GM23248 (cell line): ENCODE results near the gene KCNJ6. TPM values are rescaled to one million over a fixed set of nuclear protein-coding genes. Genes with fewer than 3 reads are reported as not detected.

Experiments
- DNase-seq: peaks from one replicate; pipeline ENCODE4 v3.0.0-alpha.2; 2015
- H2AFZ ChIP-seq: fragments of 200-600 bp; sonication (generic); 2 replicates; pipeline ENCODE4 v1.6.1; 2016; ENCODE audit warnings: antibody characterized with exemption
- H3F3A ChIP-seq: fragments of 200-600 bp; sonication (generic); 2 replicates; pipeline ENCODE4 v1.6.1; 2016; ENCODE audit warnings: mild to moderate bottlenecking, antibody characterized with exemption, mixed run types; ENCODE audit not compliant: insufficient read depth
- H3K27ac ChIP-seq: fragments of 200-600 bp; sonication (generic); 2 replicates; pipeline ENCODE4 v1.5.1; 2016; ENCODE audit warnings: mild to moderate bottlenecking
- H3K27me3 ChIP-seq: fragments of 200-600 bp; sonication (generic); replicated peaks from 2 replicates; pipeline ENCODE4 v1.6.1; 2016; ENCODE audit warnings: mild to moderate bottlenecking; ENCODE audit not compliant: insufficient read depth
- H3K36me3 ChIP-seq: fragments of 200-600 bp; sonication (generic); 2 replicates; pipeline ENCODE4 v1.6.1; 2016; ENCODE audit warnings: low read depth, mild to moderate bottlenecking
- H3K4me1 ChIP-seq: fragments of 200-600 bp; sonication (generic); 2 replicates; pipeline ENCODE4 v1.6.1; 2016; ENCODE audit warnings: mild to moderate bottlenecking; ENCODE audit not compliant: insufficient read depth
- H3K4me2 ChIP-seq: fragments of 200-600 bp; sonication (generic); one replicate; pipeline ENCODE4 v1.6.1; 2016; ENCODE audit warnings: mild to moderate bottlenecking; ENCODE audit not compliant: unreplicated experiment
- H3K4me3 ChIP-seq: fragments of 200-600 bp; sonication (generic); 2 replicates; pipeline ENCODE4 v1.5.1; 2016; ENCODE audit warnings: mild to moderate bottlenecking
- H3K79me2 ChIP-seq: fragments of 200-600 bp; sonication (generic); 2 replicates; pipeline ENCODE4 v1.6.1; 2016; ENCODE audit warnings: mild to moderate bottlenecking; ENCODE audit not compliant: insufficient read depth
- H3K9ac ChIP-seq: fragments of 200-600 bp; sonication (generic); 2 replicates; pipeline ENCODE4 v1.6.1; 2016; ENCODE audit warnings: mild to moderate bottlenecking
- H3K9me2 ChIP-seq: fragments of 200-600 bp; sonication (generic); 2 replicates; pipeline ENCODE4 v1.6.1; 2016; ENCODE audit warnings: mixed run types, mild to moderate bottlenecking, moderate library complexity; ENCODE audit not compliant: insufficient read depth
- H3K9me3 ChIP-seq: fragments of 200-600 bp; sonication (generic); one replicate; pipeline ENCODE4 v1.6.1; 2017; ENCODE audit warnings: low read depth
- H4K20me1 ChIP-seq: fragments of 200-600 bp; sonication (generic); 2 replicates; pipeline ENCODE4 v1.6.0; 2016; ENCODE audit not compliant: insufficient read depth
- EZH2 ChIP-seq: fragments of 200-600 bp; sonication (generic); IDR thresholded peaks from 2 replicates; pipeline ENCODE4 v1.6.1; 2018; ENCODE audit warnings: antibody characterized with exemption, mild to moderate bottlenecking; ENCODE audit not compliant: insufficient read depth, poor library complexity, severe bottlenecking
- EZH2phosphoT487 ChIP-seq: fragments of 200-600 bp; sonication (generic); IDR thresholded peaks from 2 replicates; pipeline ENCODE4 v1.6.1; 2018; ENCODE audit warnings: antibody characterized with exemption, moderate library complexity, mild to moderate bottlenecking, low read depth; ENCODE audit not compliant: insufficient read depth
- WGBS, 2 experiments: methylation state at CpG; one replicate each; pipeline ENCODE4 v1.1.6; 2015 to 2017; ENCODE audit warnings: low lambda C conversion rate in 2 of 2, low coverage in 1 of 2; ENCODE audit errors: missing lambda C conversion rate in 2 of 2; 5-methylcytosine and 5-hydroxymethylcytosine counted together
- in situ Hi-C: fragments of 300-500 bp; cut with MboI; formaldehyde crosslinking; loops from 2 replicates; pipeline ENCODE4 v1.15.0; 2020
- polyA plus RNA-seq: library from polyadenylated mRNA; unstranded; fragments of >200 nt; fragmentation: Nextera tagmentation; extraction: Ambion mirVana; gene quantifications from 2 replicates; pipeline ENCODE4 v1.2.1, GENCODE V29; 2016
- total RNA-seq: library from RNA; depleted of rRNA; stranded (reverse); fragments of >200 nt; shearing (Covaris generic); gene quantifications from 2 replicates; pipeline ENCODE4 v1.2.3, GENCODE V29; 2014

The KCNJ6 gene
- total and polyA plus RNA-seq, 2 experiments from 2014 or later, result 0.11 TPM; not detected in 1

GRCh38 chr21:37571442-37571841 lies 344.8 kb downstream of the KCNJ6 start:
- Histone ChIP-seq H3K27me3 (no peaks in the 10 kb centered on the region), H3K4me3 (no peak overlapping the region), H3K36me3 (no peaks in the 10 kb centered on the region), H3F3A (no peaks in the 10 kb centered on the region), H2AFZ (no peak overlapping the region), H3K9me2 (no peaks in the 10 kb centered on the region), H3K4me2 (no peak overlapping the region), H3K79me2 (no peaks in the 10 kb centered on the region), H3K9ac (no peak overlapping the region), H3K27ac (no peak overlapping the region), H4K20me1 (no peaks in the 10 kb centered on the region), H3K9me3 (no peaks in the 10 kb centered on the region), H3K4me1 (no peaks in the 10 kb centered on the region)
- TF ChIP-seq EZH2phosphoT487 (no peak), EZH2 (no peak)
- WGBS, 2 experiments, result 73 to 79% methylated on average over 6 of the region's 6 CpGs
- in situ Hi-C loops, result no loop called here
- DNase-seq, result no peak

GRCh38 chr21:37568916-37569315 lies 347.3 kb downstream of the KCNJ6 start:
- Histone ChIP-seq H3K27me3 (no peaks in the 10 kb centered on the region), H4K20me1 (no peaks in the 10 kb centered on the region), H3K36me3 (no peaks in the 10 kb centered on the region), H3K9me3 (no peaks in the 10 kb centered on the region), H3K9ac (no peak overlapping the region), H3K27ac (no peak overlapping the region), H2AFZ (no peak overlapping the region; the same call in 1 of the 2 replicates), H3K4me1 (peaks cover 6% of the 10 kb centered on the region), H3K79me2 (no peaks in the 10 kb centered on the region), H3K4me3 (no peak overlapping the region), H3K4me2 (no peak overlapping the region), H3F3A (peaks cover 11% of the 10 kb centered on the region; the same call in 1 of the 2 replicates), H3K9me2 (no peaks in the 10 kb centered on the region)
- WGBS, 2 experiments, result 82 to 84% methylated on average over 5 of the region's 5 CpGs
- DNase-seq, result no peak
- in situ Hi-C loops, result no loop called here
- TF ChIP-seq EZH2 (no peak), EZH2phosphoT487 (no peak)

- Histone ChIP-seq H3K36me3 (no peaks in the 10 kb centered on the region), H3K9me3 (no peaks in the 10 kb centered on the region), H3K27me3 (no peaks in the 10 kb centered on the region), H3K79me2 (no peaks in the 10 kb centered on the region), H3F3A (peaks cover 11% of the 10 kb centered on the region; the same call in 1 of the 2 replicates), H3K9ac (no peak overlapping the region), H2AFZ (no peak overlapping the region; the same call in 1 of the 2 replicates), H3K4me2 (no peak overlapping the region), H3K9me2 (no peaks in the 10 kb centered on the region), H4K20me1 (no peaks in the 10 kb centered on the region), H3K4me3 (no peak overlapping the region), H3K4me1 (peaks cover 6% of the 10 kb centered on the region), H3K27ac (no peak overlapping the region)
- no peak for DNase-seq
- in situ Hi-C loops, result no loop called here
- 74 to 77% methylated on average over 6 of the region's 6 CpGs for WGBS, 2 experiments
- TF ChIP-seq EZH2 (no peak), EZH2phosphoT487 (no peak)
These were observed 347.8 kb downstream of the KCNJ6 start for GRCh38 chr21:37568415-37568814.

GRCh38 chr21:37566790-37567615 lies 349.3 kb downstream of the KCNJ6 start:
- Histone ChIP-seq H3K27ac (no peak overlapping the region), H3K9me3 (no peaks in the 10 kb centered on the region)

More at GRCh38 chr21:37566790-37567615, 349.3 kb downstream of the KCNJ6 start:
- in situ Hi-C loops, result no loop called here
- no peaks in the 10 kb centered on the region for H3K36me3 ChIP-seq
- no peak overlapping the region for H3K9ac ChIP-seq
- peaks cover 6% of the 10 kb centered on the region for H3K4me1 ChIP-seq
- DNase-seq, result no peak
- H4K20me1 ChIP-seq, result no peaks in the 10 kb centered on the region
- no peak overlapping the region for H3K4me2 ChIP-seq
- peaks cover 11% of the 10 kb centered on the region; the same call in 1 of the 2 replicates for H3F3A ChIP-seq
- no peaks in the 10 kb centered on the region for H3K27me3 ChIP-seq
- no peak for TF ChIP-seq EZH2
- no peak overlapping the region for H3K4me3 ChIP-seq
- H2AFZ ChIP-seq, result no peak overlapping the region; the same call in 1 of the 2 replicates
- WGBS, 2 experiments, result 86 to 88% methylated on average over 14 of the region's 14 CpGs
- H3K9me2 ChIP-seq, result no peaks in the 10 kb centered on the region
- H3K79me2 ChIP-seq, result no peaks in the 10 kb centered on the region
